Epidermal melanocyte (primary cell): ENCODE data around the gene R3HDM4.
"Not testable (repeated sequence)": the region's sequence is repeated elsewhere in the genome, so short reads cannot be mapped to it uniquely, and the experiment has no call there.

ENCODE experiments used
- DNase-seq: peaks from one replicate; pipeline ENCODE4 v3.0.0; 2011; ENCODE audit warnings: low spot score; ENCODE audit not compliant: insufficient read length

R3HDM4 gene

GRCh38 chr19:913080-913748 is at the start of gene R3HDM4:
Gene R3HDM4, minus strand, starts transcription at chr19:913219. Its CDS starts 62 bp downstream, at chr19:913157.
- DNase-seq, result peak; percentile 97

DNA sequence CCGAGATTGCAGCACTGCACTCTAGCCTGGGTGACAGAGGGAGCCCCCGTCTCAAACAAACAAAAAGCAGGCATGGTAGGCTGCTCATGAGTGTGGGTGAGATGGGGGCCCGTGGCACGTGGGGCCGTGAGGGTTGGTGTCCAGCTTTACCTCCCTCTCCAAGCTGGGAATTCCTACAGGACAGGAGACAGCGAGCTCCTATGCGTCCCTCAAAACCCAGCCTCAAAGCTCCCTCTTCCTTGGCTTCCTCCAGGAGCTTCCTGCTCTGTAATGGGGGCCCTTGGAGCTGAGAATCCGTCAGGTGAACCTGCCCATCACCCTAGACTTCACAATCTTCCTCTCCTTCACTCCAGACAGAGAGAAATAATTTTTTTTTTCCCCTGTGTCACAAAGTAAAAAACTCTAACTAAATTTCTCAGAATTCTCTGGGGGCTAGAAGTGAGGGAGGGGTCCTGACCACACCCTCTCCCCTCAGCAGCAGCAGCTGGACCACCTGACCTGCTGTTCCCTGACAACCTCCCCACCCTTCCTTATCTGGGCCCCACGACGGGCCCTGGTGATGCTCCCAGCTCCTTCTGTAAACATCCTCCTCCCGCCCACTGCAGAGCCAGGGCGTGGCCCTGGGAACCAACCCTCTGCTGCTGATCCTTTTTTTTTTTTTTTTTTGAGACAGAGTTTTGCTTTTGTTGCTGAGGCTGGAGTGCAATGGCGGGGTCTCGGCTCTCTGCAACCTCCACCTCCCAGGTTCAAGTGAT is 49.0 kb upstream of the R3HDM4 start:
- DNase-seq, result no peak

DNA sequence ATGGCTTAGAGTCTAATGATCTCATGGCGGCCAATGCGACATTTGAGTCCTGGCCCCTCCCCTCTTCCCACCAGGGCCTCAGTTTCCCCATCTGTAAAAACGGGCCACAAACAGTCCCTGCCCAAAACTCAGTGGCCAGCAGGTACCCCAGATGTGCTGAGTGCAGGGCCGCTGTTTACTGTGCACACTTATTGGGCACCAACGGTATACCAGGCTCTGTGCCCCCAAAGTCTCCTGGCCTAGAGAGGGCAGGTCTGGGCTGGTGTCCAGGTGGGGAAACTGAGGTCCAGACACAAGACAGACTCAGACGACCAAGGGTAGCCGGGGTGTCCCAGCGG is 47.6 kb upstream of the R3HDM4 start:
- DNase-seq, result no peak

GRCh38 chr19:960020-960419 is 47.0 kb upstream of the R3HDM4 start:
- no peak for DNase-seq

GRCh38 chr19:958967-959855 is 46.2 kb upstream of the R3HDM4 start:
- no peak for DNase-seq

DNA sequence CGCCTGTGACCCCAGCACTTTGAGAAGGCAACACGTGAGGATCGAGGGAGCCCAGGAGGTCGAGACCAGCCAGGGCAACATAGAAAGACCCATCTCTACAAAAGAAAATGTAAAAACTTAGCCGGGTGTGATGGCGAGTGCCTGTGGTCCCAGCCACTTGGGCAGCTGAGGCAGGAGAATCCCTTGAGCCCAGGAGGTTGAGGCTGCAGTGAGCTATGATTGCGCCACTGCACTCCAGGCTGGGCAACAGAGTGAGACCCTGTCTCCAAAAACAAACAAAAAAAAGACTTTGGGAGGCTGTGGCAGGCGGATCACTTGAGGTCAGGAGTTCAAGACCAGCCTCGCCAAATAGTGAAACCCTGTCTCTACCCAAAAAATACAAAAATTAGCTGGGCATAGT is 44.6 kb upstream of the R3HDM4 start:
- not testable (repeated sequence) for DNase-seq

DNA sequence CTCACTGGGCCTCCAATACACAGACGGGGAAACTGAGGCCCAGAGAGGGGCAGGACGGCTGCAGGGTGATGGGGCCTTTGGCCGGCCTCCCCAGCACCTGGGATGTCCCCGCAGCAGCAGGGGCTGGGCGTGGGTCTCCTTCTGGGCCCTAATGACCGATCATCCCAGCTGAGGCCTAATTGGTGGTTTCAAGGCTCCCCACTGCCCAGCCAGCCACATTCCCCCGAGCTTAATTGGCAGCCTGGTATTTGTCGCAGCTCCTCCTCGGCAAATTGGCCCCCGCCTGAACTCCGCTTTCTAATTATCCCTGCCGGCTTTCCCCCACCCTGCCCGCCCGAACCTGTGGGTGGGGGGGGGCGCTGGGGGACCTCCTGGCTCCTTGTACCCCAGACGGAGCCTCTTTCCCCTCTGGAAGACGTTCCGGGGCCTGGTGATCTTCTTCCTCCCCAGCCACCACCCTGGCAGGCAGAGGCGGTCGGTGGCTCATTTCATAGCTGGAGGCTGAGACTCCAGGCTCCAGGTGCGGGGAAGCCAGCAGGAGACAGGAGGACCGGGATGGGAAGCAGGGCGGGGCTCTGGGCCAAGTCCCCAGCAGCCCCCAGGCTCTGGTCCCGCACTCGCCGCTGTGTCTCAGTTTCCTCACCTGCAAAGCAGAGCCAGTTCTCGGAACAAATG is 43.9 kb upstream of the R3HDM4 start:
- peak; percentile 59 for DNase-seq

DNA sequence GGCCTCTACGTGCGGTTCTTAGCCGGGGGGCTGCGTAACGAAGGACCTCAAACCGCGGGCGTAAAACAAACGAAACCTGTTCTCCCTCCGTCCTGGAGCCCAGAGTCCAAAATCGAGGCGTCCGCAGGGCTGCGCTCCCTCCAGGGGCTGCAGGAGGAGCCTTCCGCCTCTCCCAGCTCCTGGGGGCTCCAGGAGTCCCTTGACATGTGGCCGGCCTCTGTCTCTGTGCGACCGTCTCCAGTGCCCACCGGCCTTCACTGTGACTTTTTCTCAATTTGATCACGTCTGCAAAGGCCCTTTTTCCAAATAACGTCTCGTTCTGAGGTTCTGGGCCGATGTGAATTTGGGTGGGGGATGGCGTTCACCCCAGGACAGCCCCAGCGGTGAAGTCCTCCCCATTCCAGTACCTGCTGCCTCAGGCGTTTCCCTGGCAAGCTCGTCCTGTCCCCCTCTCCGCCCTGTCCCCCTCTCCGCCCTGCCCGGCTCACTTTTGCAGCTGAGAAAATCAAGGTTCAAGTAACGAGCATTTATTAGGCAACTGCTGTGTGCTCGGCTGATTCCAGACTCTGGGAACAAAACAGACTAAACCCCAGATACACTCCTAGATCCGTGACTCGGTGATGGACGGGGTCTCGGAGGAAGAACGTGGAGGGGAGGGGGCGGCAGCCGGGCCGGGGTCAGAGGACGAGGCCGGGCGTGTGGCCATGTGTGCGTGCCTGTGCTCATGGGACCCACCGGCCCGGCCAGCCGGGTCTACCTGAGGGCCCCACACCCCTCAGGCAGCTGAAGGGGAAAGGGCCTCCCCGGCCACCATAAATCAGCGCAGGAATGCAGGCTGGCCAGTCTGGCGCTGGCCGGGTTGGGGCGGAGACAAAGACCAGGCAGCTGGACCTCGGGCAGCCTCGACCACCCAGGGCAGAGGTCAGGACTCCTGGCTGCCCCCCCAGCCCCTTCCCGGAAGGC is 43.1 kb upstream of the R3HDM4 start:
- DNase-seq, result no peak

GRCh38 chr19:954672-955494 is 41.9 kb upstream of the R3HDM4 start:
- DNase-seq, result no peak

- no peak for DNase-seq
These were observed 41.3 kb upstream of the R3HDM4 start for GRCh38 chr19:954272-954671.

- no peak for DNase-seq
These were observed 40.6 kb upstream of the R3HDM4 start for GRCh38 chr19:953445-954271.

DNA sequence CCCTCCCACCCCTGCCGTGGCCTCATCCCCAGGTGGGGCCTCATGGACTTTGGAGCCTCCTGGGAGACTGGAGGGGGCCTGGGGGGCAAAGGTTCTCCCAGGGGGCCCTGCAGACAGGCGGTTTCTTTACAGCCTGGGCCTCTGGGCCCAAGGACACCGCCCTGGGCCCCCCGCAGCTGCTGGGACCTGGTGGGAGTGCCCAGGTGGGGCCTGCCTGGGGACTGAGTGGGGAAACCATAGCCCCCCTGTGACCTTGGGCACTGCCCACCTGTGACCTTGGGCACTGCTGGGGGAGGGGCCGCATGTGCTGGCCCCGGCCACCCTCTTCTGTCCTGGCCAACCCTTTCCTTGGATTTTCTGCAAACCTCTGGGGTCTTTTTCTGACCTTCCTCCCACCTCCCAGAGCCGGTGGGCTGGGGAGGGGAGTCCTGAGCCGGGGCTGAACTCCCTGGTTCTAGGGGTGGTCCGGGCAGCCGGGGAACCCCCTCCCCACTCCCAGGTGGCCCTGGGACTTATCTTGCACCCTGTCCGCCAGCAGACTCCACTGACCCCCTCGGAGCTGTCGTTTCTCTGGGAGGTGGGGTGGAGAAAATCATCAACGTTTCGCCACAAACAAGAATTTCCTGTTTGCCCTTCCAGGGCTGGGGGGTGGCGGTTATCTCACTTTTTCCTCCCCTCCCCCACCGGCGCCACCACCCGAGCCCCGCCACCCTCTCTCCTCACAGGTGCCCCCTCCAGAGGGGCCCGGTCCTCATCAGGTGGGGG is 39.8 kb upstream of the R3HDM4 start:
- DNase-seq, result no peak

DNA sequence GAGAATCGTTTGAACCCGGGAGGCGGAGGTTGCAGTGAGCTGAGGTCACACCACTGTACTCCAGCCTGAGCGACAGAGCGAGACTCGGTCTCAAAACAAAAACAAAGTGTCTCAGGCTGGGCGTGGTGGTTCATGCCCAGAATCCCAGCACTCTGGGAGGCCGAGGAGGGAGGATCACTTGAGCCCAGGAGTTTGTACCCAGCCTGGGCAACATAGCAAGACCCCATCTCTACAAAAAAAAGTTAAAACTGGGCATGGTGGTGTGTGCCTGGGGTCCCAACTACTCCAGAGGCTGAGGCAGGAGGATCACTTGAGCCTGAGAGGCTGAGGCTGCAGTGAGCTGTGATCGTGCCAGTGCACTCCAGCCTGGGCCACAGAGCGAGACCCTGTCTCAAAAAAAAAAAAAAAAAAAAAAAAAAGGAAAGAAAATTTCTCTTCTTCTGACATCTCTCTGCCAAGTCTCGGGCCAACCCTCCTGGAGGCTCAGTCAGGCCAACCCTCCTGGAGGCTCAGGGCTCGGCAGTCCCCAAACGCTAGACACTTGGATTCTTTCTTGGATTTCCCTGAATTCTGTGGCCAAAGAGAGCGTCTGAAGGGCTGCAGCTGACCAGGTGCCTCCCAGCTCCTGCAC is 39.1 kb upstream of the R3HDM4 start:
- no peak for DNase-seq

GRCh38 chr19:950352-951066 is 37.5 kb upstream of the R3HDM4 start:
- no peak for DNase-seq

DNA sequence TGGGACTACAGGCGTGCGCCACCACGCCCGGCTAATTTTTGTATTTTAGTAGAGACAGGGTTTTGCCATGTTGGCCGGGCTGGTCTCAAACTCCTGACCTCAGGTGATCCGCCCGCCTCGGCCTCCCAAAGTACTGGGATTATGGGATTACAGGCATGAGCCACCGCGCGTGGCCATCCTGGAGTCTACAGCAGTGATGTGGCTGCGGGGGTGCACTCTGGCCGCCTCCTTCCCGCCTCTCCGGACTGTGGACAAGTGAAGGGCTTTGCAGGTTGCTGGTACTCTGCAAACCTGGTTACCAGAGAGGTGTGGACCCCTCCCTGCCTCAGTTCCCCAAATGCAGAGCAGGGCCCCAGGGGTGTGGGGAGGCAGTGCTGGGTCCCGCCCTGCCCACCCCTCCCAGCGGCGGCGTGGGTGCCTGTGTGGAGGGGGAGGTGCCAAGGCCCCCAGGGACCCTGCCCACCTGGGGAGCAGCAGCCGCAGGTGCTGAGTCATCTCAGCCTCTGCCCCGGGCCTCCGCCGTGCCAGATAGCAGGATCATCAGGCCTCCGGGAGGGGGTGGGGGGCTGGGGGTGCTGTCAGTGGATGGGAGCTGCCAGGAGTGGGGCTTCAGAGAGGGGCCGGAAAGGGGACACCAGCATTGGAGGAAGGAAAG is 36.0 kb upstream of the R3HDM4 start:
- no peak for DNase-seq
